GM18858 (cell line): ENCODE measurements around the gene BBC3.
A peak's percentile ranks its signal among the peaks of the same experiment; 100 is the strongest.
"Not testable (repeated sequence)": the region's sequence is repeated elsewhere in the genome, so short reads cannot be mapped to it uniquely, and the experiment has no call there.

Experiments
- ATAC-seq: cut with Tn5 transposase; IDR thresholded peaks from one replicate; pipeline ENCODE4 v1.9.1; 2021; ENCODE audit not compliant: unreplicated experiment

BBC3 gene

GRCh38 chr19:47258895-47259555, 28.0 kb upstream of the BBC3 start:
- ATAC-seq = no peak

DNA sequence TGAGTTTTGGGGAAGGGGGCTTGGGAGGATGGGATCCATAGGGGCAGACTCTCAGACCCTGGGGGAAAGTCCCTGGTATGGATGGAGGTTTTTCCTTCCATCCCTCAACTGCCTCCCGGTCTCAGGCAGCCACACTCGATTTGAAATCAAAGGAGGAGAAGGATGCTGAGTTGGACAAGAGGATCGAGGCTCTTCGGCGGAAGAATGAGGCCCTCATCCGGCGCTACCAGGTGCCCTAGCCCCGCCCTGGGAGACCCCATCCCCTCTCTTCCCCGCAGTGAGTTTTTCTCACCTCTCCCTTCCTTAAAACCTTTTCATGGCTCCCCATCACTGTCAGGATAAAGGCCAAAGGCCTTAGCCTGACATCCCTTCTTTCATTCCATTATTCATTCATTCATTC, 27.4 kb upstream of the BBC3 start:
- no peak for ATAC-seq

GRCh38 chr19:47257411-47258169, 26.6 kb upstream of the BBC3 start:
- ATAC-seq = no peak

- peak; percentile 42 for ATAC-seq
Observed at GRCh38 chr19:47256693-47257410, 25.9 kb upstream of the BBC3 start.

- peak; percentile 31 for ATAC-seq
Observed at GRCh38 chr19:47255879-47256692, 25.1 kb upstream of the BBC3 start, which contains the start of gene CCDC9. Gene CCDC9 (plus strand): TSS chr19:47256525. CDS start chr19:47258401, 1,876 bp downstream.

- no peak for ATAC-seq
Observed at GRCh38 chr19:47253970-47254369, 23.0 kb upstream of the BBC3 start.

- ATAC-seq = no peak
Observed at GRCh38 chr19:47253467-47253881, 22.5 kb upstream of the BBC3 start.

DNA sequence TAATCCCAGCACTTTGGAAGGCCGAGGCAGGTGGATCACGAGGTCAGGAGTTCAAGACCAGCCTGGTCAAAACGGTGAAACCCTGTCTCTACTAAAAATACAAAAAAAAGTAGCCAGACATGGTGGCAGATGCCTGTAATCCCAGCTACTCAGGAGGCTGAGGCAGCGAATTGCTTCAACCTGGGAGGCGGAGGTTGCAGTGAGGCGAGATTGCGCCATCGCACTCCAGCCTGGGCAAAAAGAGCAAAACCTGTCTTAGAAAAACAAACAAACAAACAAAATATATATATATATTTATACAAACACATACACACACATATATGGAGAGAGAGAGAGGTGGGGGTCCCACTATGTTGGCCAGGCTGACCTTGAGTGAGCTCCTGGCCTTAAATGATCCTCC, 22.0 kb upstream of the BBC3 start:
- ATAC-seq = not testable (repeated sequence)

- ATAC-seq = no peak
Observed at GRCh38 chr19:47247308-47247990, 16.4 kb upstream of the BBC3 start.

DNA sequence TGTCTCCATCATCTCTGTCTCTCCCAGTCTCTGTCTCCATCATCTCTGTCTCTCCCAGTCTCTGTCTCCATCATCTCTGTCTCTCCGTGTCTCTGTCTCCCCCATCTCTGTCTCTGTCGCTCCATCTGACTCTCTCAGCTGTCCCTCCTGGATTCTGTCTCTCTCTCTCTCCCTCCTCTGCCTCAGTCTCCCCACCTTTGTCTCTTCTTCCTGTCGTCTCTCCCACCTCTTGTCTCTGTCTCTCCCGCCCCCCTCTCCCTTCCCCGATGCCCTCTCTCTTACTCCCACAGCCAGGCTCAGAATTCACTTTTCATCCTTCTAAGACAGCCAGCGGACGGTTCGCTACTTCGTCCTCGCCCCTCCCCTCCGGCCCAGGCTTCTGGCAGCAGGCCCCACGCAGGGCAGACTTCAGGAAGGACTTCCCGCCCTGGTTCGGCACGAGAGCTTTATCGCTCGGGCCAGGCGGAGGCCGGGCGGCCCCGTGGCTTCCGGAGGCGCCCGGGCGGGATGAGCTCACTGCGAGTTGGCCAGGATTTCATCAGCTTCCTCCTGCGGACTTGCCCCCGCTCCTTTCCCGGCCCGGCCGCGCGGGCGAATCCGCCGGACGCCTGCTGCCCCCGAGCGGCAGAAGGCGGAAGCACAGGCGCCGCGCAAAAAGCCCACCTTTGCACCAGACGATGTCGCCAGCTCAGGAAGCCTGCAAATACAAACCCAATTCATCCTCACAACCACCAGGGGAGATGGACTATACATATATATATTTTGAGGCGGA, 13.0 kb upstream of the BBC3 start:
- ATAC-seq = peak; percentile 44

DNA sequence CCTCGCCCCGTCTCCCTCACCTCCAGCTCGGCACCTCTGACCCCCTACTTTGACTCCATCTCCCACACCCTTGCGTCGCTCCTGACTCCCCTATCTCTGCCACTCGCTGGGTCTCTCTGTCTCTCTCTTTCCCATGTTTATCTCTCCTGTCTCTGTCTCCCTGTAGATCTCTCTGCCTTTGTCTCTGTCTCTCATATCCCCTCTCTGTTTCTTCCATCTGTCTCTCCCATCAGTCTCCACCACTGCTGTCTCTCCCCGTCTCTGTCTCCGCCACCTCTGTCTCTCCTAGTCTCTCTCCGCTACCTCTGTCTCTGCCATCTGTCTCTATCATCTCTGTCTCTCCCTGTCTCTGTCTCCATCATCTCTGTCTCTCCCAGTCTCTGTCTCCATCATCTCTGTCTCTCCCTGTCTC, 12.4 kb upstream of the BBC3 start:
- no peak for ATAC-seq

- ATAC-seq = no peak
Observed at GRCh38 chr19:47241919-47242577, 11.0 kb upstream of the BBC3 start.

- no peak for ATAC-seq
Observed at GRCh38 chr19:47240996-47241918, 10.3 kb upstream of the BBC3 start.

- no peak for ATAC-seq
Observed at GRCh38 chr19:47240556-47240955, 9.6 kb upstream of the BBC3 start.

- ATAC-seq = no peak
Observed at GRCh38 chr19:47239610-47240296, 8.8 kb upstream of the BBC3 start.

- ATAC-seq = no peak
Observed at GRCh38 chr19:47239152-47239551, 8.2 kb upstream of the BBC3 start.

GRCh38 chr19:47236072-47236675, 5.2 kb upstream of the BBC3 start:
- no peak for ATAC-seq
